GM12865 (cell line): ENCODE measurements around the gene MECP2.
A peak's percentile ranks its signal among the peaks of the same experiment; 100 is the strongest.

ENCODE experiments used
- DNase-seq: peaks from one replicate; pipeline ENCODE4 v3.0.0; 2010; ENCODE audit warnings: low read depth
- H3K4me3 ChIP-seq: 2 replicates; pipeline ENCODE4 v1.5.1; 2011; ENCODE audit warnings: mild to moderate bottlenecking, low read depth, low read length, control low read depth
- CTCF ChIP-seq: IDR thresholded peaks from 2 replicates; pipeline ENCODE4 v1.5.1; 2011; ENCODE audit warnings: low read length, control low read depth, low read depth, inconsistent platforms; ENCODE audit not compliant: insufficient read depth; ENCODE audit errors: missing control alignments

MECP2 gene

GRCh38 chrX:154084449-154085300, 12.8 kb downstream of the MECP2 start:
- no peak overlapping the region for H3K4me3 ChIP-seq
- no peak for DNase-seq
- no peak for TF ChIP-seq CTCF

GRCh38 chrX:154083126-154083517, 14.4 kb downstream of the MECP2 start:
- no peak for TF ChIP-seq CTCF
- no peak for DNase-seq
- H3K4me3 ChIP-seq = no peak overlapping the region

- DNase-seq = peak; percentile 20
- no peak for TF ChIP-seq CTCF
- no peak overlapping the region for H3K4me3 ChIP-seq
These were observed 15.0 kb downstream of the MECP2 start for GRCh38 chrX:154082396-154083125.

DNA sequence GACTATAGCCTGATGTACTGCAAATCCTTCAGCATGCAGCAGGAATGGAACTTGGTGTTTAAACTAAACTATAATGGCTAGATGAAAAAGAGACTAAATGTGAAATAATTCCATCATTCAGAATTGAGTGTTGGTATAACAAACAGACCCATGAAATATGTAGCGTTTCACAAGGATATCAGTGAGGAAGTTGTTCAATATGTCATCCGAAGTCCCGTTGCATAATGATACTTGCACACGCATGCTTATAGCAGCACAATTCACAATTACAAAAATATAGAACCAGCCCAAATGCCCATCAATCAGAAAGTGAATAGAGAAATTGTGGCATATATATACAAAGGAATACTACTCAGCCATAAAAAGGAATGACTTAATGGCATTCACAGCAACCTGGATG, 20.4 kb downstream of the MECP2 start:
- TF ChIP-seq CTCF = no peak
- H3K4me3 ChIP-seq = no peak overlapping the region
- no peak for DNase-seq

GRCh38 chrX:154074199-154074598, 23.3 kb downstream of the MECP2 start:
- DNase-seq = no peak
- no peak overlapping the region for H3K4me3 ChIP-seq
- TF ChIP-seq CTCF = no peak

GRCh38 chrX:154072192-154072591, 25.3 kb downstream of the MECP2 start:
- no peak for TF ChIP-seq CTCF
- DNase-seq = no peak
- H3K4me3 ChIP-seq = no peak overlapping the region
